ENCODE results near the gene MAML2. TPM values are rescaled to one million over a fixed set of nuclear protein-coding genes. Genes with fewer than 3 reads are reported as not detected.
A peak's percentile ranks its signal among the peaks of the same experiment; 100 is the strongest.

Gene MAML2
- total and polyA plus RNA-seq, 7 donors = 2.8 to 20.7 (median 11.8) TPM

DNA sequence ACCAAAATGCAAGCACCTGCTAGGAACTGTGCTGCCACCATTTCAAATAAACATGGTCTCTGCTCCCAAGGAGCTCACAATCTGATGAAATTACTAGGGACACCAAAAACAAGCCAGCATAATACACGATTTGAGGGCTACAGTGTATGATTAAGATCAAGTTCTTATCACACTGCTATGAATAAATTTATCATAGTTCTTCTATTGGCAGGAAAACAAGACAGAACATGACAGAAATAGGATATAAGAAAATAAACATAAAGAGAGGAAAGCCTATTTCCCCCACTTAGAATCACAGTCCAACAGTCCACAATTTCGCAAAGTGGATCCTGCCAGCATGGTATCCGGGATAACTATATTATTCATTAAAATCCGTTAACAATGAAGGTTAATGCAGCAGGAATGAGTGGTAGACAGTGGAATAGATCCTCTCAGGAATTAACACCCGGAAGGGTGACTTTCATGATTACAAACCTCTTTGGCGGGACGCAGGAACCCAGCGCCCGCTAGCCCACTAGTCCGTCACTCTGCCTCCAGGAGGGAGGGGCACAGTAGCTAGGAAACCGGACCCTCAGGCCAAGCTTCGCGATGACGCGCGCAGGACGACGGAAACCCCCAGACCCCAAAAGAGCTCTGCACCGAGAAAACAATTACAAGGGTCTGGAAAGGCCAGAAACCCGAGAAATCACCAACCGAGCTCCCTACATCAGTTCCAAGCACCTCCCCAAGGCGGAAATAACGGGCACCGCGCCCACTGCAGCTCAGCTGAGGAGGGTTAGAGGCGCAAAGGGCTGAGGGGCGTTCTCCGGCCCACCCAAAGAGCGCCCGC lies 46.1 kb upstream of the MAML2 start:
- H3K4me3 ChIP-seq = peak overlapping the region; percentile 58 to 93 (median 76)
- DNase-seq = no peak
- H3K27me3 ChIP-seq = no peaks in the 10 kb centered on the region
- peak overlapping the region; percentile 87 to 91 (median 89) for H3K27ac ChIP-seq
- intact Hi-C loops (cut with DNase I) = no loop called here
- peaks cover 0 to 23% (median 18%) of the 10 kb centered on the region in 4 donors for H3K4me1 ChIP-seq
- H3K9me3 ChIP-seq = no peaks in the 10 kb centered on the region
- no peak for TF ChIP-seq POLR2A (IDR thresholded peaks at IDR 0.05)
- TF ChIP-seq EP300 (IDR thresholded peaks at IDR 0.05) = no peak
- 0% methylated on average over 30 of the region's 30 CpGs for WGBS, 2 donors
- H3K36me3 ChIP-seq = peaks cover 0 to 3% (median 0%) of the 10 kb centered on the region in 4 donors

- TF ChIP-seq EP300 (IDR thresholded peaks at IDR 0.05) (no peak), POLR2A (IDR thresholded peaks at IDR 0.05) (no peak), POLR2AphosphoS5 (IDR thresholded peaks at IDR 0.05) (no peak)
- TF ChIP-seq, protein P1, sequence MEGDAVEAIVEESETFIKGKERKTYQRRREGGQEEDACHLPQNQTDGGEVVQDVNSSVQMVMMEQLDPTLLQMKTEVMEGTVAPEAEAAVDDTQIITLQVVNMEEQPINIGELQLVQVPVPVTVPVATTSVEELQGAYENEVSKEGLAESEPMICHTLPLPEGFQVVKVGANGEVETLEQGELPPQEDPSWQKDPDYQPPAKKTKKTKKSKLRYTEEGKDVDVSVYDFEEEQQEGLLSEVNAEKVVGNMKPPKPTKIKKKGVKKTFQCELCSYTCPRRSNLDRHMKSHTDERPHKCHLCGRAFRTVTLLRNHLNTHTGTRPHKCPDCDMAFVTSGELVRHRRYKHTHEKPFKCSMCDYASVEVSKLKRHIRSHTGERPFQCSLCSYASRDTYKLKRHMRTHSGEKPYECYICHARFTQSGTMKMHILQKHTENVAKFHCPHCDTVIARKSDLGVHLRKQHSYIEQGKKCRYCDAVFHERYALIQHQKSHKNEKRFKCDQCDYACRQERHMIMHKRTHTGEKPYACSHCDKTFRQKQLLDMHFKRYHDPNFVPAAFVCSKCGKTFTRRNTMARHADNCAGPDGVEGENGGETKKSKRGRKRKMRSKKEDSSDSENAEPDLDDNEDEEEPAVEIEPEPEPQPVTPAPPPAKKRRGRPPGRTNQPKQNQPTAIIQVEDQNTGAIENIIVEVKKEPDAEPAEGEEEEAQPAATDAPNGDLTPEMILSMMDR (IDR thresholded peaks at IDR 0.05) = no peak
- Histone ChIP-seq H3K4me3 (no peak overlapping the region), H3K9me3 (no peaks in the 10 kb centered on the region), H3K27ac (no peak overlapping the region), H3K4me1 (peaks cover 0 to 13% (median 10%) of the 10 kb centered on the region in 4 donors), H3K36me3 (peaks cover 0 to 42% (median 0%) of the 10 kb centered on the region in 4 donors), H3K27me3 (no peaks in the 10 kb centered on the region)
- no peak for DNase-seq
- intact Hi-C loops (cut with DNase I) = no loop called here
- WGBS, 2 donors = 73 to 81% methylated on average over 2 of the region's 2 CpGs
These were observed 42.2 kb upstream of the MAML2 start for GRCh38 chr11:96385187-96385586.

GRCh38 chr11:96384156-96384555 lies 41.2 kb upstream of the MAML2 start:
- H3K4me3 ChIP-seq = no peak overlapping the region
- intact Hi-C loops (cut with DNase I) = no loop called here
- H3K36me3 ChIP-seq = peaks cover 0 to 47% (median 0%) of the 10 kb centered on the region in 4 donors
- no peaks in the 10 kb centered on the region for H3K9me3 ChIP-seq
- TF ChIP-seq EP300 (IDR thresholded peaks at IDR 0.05) (no peak), POLR2AphosphoS5 (IDR thresholded peaks at IDR 0.05) (no peak), POLR2A (IDR thresholded peaks at IDR 0.05) (no peak)
- TF ChIP-seq, protein P1 (IDR thresholded peaks at IDR 0.05) = no peak
- no peaks in the 10 kb centered on the region for H3K27me3 ChIP-seq
- WGBS, 2 donors = 59 to 62% methylated on average over 3 of the region's 3 CpGs
- peaks cover 0 to 13% (median 10%) of the 10 kb centered on the region in 4 donors for H3K4me1 ChIP-seq
- no peak for DNase-seq
- H3K27ac ChIP-seq = no peak overlapping the region

DNA sequence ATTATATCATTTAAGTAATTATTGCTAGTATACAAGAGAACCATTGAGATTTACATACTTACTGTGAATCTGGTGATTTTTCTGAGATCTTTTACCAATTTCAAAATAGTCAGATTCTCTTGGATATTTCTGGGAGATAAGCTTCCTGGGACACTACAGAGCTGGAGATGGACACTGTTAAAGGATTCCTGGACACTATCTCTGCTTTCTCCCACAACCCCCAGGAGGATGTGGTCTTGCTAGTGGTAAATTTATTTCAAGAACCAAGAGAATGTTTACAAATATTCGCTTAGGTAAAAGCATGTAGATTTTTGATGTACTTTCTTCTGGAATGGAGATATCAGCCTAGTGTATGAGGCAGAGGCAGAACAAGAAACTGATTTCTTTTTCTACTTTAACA lies 33.8 kb upstream of the MAML2 start:
- TF ChIP-seq, protein P1 (IDR thresholded peaks at IDR 0.05) = no peak
- TF ChIP-seq EP300 (IDR thresholded peaks at IDR 0.05) = no peak
- no peak for TF ChIP-seq POLR2AphosphoS5 (IDR thresholded peaks at IDR 0.05)
- no peak for TF ChIP-seq POLR2A (IDR thresholded peaks at IDR 0.05)
- peaks cover 0 to 38% (median 2%) of the 10 kb centered on the region in 4 donors for H3K36me3 ChIP-seq
- H3K27ac ChIP-seq = no peak overlapping the region
- 88 to 95% methylated on average over 1 of the region's 1 CpG for WGBS, 2 donors
- no peak overlapping the region for H3K4me3 ChIP-seq
- no peaks in the 10 kb centered on the region for H3K27me3 ChIP-seq
- H3K4me1 ChIP-seq = no peaks in the 10 kb centered on the region
- no peak for DNase-seq
- intact Hi-C loops (cut with DNase I) = no loop called here
- H3K9me3 ChIP-seq = no peaks in the 10 kb centered on the region

DNA sequence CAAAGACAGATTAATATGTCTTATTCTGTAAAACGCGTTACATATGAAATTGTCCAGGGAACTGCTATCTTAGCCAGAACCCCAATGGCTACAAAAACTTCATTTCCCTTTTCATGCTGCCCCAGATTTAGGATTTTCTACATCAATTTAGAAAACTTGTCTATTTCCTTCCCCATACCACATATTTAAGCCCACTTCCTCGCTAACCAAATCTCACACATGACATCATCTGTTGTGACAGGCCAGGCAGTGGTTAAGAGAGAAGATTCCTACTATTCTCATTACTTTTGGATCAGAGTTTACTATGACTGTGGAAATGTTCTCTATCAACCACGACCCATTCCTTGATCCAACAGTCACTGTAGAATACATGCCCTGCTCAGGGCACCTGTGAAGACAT lies 30.8 kb upstream of the MAML2 start:
- Histone ChIP-seq H3K27ac (no peak overlapping the region), H3K36me3 (peaks cover 0 to 40% (median 4%) of the 10 kb centered on the region in 4 donors), H3K27me3 (no peaks in the 10 kb centered on the region), H3K9me3 (no peaks in the 10 kb centered on the region), H3K4me3 (no peak overlapping the region), H3K4me1 (no peaks in the 10 kb centered on the region)
- 94 to 96% methylated on average over 4 of the region's 4 CpGs for WGBS, 2 donors
- no peak for DNase-seq
- TF ChIP-seq, protein P1 (IDR thresholded peaks at IDR 0.05) = no peak
- TF ChIP-seq EP300 (IDR thresholded peaks at IDR 0.05) = no peak
- TF ChIP-seq POLR2AphosphoS5 (IDR thresholded peaks at IDR 0.05) = no peak
- TF ChIP-seq POLR2A (IDR thresholded peaks at IDR 0.05) = no peak
- intact Hi-C loops (cut with DNase I) = no loop called here
